Measurements from ENCODE around the gene PPP2R2C. TPM values are rescaled to one million over a fixed set of nuclear protein-coding genes. Genes with fewer than 3 reads are reported as not detected.

Gene PPP2R2C
- total RNA-seq, 3 donors from 2014 or later = 0.31 to 2.9 (median 0.41) TPM

DNA sequence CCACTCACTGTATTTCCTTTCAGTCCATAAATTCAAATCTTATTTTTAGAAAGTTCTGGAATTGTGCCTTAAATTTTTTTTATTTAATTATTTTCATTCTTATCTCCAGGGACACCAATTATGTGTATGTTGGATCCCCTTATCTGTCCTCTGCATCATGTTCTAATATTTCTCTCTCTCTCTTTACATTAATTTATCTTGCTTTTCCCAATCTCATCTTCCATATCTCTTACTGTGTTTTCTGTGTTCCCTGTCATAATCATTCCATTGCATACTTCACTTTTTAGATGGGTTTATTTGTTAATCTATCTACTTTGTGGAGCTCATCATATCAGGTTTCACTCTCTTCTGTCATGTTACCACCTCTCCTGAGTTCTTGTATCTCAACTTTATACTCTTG lies 37.4 kb downstream of the PPP2R2C start:
- no peak overlapping the region for H3K4me3 ChIP-seq
- TF ChIP-seq, protein P1, sequence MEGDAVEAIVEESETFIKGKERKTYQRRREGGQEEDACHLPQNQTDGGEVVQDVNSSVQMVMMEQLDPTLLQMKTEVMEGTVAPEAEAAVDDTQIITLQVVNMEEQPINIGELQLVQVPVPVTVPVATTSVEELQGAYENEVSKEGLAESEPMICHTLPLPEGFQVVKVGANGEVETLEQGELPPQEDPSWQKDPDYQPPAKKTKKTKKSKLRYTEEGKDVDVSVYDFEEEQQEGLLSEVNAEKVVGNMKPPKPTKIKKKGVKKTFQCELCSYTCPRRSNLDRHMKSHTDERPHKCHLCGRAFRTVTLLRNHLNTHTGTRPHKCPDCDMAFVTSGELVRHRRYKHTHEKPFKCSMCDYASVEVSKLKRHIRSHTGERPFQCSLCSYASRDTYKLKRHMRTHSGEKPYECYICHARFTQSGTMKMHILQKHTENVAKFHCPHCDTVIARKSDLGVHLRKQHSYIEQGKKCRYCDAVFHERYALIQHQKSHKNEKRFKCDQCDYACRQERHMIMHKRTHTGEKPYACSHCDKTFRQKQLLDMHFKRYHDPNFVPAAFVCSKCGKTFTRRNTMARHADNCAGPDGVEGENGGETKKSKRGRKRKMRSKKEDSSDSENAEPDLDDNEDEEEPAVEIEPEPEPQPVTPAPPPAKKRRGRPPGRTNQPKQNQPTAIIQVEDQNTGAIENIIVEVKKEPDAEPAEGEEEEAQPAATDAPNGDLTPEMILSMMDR (IDR thresholded peaks at IDR 0.05) = no peak
- ATAC-seq = no peak
- no peaks in the 10 kb centered on the region for H3K4me1 ChIP-seq (ENCODE audit: low read depth)
- no peaks in the 10 kb centered on the region for H3K36me3 ChIP-seq (ENCODE audit: low read depth)
- intact Hi-C loops (cut with DNase I, micrococcal nuclease) = no loop called here
- H3K9me3 ChIP-seq = peaks cover 5% of the 10 kb centered on the region
- no peak for DNase-seq

DNA sequence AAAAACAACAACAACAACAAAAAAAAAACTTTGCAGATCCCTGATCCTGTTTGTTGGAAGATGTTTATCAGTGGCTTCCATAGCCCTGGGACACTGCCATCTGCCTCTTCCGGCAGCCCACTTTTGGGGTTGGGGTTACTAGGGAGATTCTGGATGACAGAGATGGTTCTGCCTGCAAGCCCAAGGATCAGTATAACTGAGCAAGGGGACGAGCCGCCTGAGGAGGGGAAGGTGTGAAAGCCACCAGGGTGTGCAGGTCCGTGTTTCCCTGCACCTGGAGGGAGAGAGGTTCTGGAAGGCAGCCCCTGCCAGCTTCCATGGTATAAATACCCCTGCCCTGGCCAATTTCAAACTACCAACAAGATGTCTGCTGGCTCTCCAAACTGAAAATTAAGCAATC lies 41.5 kb downstream of the PPP2R2C start:
- Histone ChIP-seq H3K36me3 (ENCODE audit: low read depth) (no peaks in the 10 kb centered on the region), H3K9me3 (peaks cover 5% of the 10 kb centered on the region), H3K4me1 (ENCODE audit: low read depth) (no peaks in the 10 kb centered on the region), H3K4me3 (no peak overlapping the region)
- no peak for DNase-seq
- ATAC-seq = no peak
- TF ChIP-seq, protein P1 (IDR thresholded peaks at IDR 0.05) = no peak
- intact Hi-C loops (cut with DNase I, micrococcal nuclease) = no loop called here

DNA sequence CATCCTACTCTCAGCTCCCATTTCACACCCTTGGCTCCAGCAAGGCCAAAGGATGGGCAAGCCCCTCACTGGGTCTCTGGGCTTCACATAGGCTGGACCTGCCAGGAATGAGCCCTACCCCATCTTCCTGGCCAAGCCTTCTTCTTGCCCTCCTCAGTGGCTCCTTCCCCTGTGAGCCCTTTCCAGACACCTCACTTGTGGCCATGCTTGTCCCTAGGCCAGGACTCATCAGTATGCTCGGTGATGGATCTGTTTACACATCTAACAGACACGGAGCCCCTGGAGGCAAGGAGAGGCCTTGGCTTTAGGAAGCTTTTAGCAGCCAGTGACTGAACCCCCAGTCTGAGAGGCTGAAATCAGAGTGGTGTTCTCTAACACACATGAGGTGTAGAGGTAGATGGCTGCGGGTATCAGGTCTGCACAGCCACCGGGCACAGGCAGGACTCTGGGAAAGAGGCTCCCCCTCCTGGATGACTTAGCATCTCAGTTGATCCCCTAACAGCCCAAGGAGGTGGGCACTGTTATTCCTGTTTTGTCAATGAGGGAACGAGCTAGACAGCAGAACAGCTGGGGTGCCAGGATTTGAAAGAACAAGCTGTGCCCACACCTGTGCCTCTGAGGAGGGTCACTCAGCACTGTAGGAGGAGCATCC lies 44.8 kb downstream of the PPP2R2C start:
- Histone ChIP-seq H3K36me3 (ENCODE audit: low read depth) (no peaks in the 10 kb centered on the region), H3K9me3 (no peaks in the 10 kb centered on the region), H3K4me1 (ENCODE audit: low read depth) (no peaks in the 10 kb centered on the region), H3K4me3 (no peak overlapping the region)
- no peak for DNase-seq
- ATAC-seq = no peak
- intact Hi-C loops (cut with DNase I, micrococcal nuclease) = no loop called here
- TF ChIP-seq, protein P1 (IDR thresholded peaks at IDR 0.05) = no peak

DNA sequence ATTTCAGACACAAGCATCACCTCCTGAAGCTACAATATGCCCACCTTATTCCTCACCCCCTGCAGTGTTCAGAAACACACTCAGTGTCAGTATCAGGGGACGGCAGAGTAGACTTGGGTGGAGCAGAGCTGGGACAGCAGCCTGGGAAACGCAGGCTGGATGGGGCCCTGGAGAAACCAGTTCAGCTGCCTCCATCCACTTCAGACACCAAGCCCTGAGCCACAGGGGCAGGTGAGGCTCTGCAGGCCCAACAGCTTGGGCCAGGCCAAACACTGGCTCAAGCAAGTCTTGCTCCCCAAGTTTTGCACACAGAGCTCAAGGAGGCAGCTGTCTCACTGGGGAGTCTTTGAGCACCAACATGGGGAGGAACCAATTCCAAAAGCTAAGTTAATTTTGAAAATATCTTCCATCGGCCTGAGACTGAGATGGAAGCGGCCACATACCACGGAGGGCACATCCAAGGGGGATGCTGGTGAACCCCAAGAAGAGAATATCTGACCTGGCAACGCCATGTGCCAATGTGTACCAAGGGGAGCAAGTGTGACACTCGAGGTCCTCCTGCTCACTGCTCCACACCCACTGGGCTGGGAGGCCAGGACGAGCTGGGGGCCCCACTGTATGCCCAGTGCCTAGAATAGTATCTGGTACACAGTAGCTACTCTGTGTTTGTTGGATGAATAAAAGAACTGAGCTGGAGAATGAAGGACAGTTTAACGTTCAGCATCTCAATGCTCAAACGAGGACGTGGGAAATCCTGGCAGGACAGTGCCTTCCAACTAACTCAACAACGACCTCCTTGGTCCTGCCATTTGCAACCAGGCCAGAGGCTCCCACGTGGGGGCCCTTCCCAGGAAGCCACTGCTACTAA lies 45.6 kb downstream of the PPP2R2C start:
- TF ChIP-seq, protein P1 (IDR thresholded peaks at IDR 0.05) = no peak
- H3K4me1 ChIP-seq (ENCODE audit: low read depth) = no peaks in the 10 kb centered on the region
- no peaks in the 10 kb centered on the region for H3K36me3 ChIP-seq (ENCODE audit: low read depth)
- ATAC-seq = no peak
- DNase-seq = no peak
- H3K9me3 ChIP-seq = no peaks in the 10 kb centered on the region
- intact Hi-C loops (cut with DNase I, micrococcal nuclease) = no loop called here
- no peak overlapping the region for H3K4me3 ChIP-seq

DNA sequence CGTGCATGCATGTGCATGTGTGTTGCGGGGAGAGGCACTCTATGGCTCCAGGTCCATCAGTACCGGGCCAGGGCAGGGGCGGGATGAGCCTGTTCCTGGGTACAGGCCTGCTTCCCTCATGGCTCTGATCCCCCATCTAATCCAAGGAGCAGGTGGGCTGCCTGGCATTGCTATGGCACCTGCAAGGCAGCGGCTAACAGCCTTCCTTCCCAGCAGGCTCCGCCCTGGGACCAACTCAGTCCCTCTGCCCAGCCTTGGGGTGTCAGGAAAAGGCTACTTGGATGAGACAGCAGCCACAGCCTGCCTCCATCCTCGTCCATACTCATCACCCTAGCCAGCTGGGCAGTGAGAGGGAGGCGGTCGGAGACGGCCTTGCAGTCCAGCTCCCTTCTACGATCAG lies 46.5 kb downstream of the PPP2R2C start:
- no peak overlapping the region for H3K4me3 ChIP-seq
- ATAC-seq = no peak
- TF ChIP-seq, protein P1 (IDR thresholded peaks at IDR 0.05) = no peak
- H3K4me1 ChIP-seq (ENCODE audit: low read depth) = no peaks in the 10 kb centered on the region
- intact Hi-C loops (cut with DNase I, micrococcal nuclease) = no loop called here
- DNase-seq = no peak
- no peaks in the 10 kb centered on the region for H3K9me3 ChIP-seq
- H3K36me3 ChIP-seq (ENCODE audit: low read depth) = no peaks in the 10 kb centered on the region
